CD4-positive, alpha-beta T cell treated with Interleukin-21 for 1 hour (primary cell): Measurements from ENCODE around the gene LRBA.
"Not testable (repeated sequence)": the region's sequence is repeated elsewhere in the genome, so short reads cannot be mapped to it uniquely, and the experiment has no call there.

Experiments used
- DNase-seq: peaks from one replicate; pipeline ENCODE4 v3.0.0-alpha.2; 2020

Gene LRBA

DNA sequence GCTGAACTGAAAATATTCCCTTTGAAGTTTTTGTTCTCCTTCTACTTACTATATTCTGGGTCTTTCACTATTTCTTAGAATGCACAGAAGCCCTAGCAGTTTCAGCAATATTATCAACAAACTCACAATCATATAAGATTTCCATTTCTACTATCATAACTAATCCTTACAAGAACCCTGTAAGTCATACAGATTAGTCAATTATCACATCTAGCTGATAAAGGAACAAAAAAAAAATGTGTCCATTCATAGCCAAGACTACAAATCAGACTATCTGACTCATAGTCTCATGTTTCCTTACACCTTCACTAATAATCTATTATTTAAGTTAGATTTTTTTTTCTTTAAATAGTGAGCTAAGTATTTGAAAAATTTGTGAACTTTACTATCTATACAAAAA is 72.5 kb downstream of the LRBA start:
- DNase-seq = no peak

DNA sequence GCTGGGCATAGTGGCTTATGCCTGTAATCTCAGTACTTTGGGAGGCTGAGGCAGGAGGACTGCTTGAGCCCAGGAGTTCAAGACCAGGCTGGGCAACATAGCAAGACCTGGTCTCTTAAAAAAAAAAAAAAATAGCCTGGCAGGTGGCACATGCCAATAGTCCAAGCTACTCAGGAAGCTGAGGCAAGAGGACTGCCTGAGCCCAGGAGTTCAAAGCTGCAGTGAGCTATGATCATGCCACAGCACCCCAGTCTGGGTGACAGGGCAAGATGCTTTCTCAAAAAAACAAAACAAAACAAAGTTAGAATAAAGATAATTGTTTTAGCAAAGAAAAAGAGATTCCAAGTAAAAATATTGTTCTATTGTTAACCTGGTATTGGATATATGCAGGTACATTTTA is 75.0 kb downstream of the LRBA start:
- no peak for DNase-seq

- no peak for DNase-seq
Observed at GRCh38 chr4:150939530-150939929, 75.6 kb downstream of the LRBA start.

DNA sequence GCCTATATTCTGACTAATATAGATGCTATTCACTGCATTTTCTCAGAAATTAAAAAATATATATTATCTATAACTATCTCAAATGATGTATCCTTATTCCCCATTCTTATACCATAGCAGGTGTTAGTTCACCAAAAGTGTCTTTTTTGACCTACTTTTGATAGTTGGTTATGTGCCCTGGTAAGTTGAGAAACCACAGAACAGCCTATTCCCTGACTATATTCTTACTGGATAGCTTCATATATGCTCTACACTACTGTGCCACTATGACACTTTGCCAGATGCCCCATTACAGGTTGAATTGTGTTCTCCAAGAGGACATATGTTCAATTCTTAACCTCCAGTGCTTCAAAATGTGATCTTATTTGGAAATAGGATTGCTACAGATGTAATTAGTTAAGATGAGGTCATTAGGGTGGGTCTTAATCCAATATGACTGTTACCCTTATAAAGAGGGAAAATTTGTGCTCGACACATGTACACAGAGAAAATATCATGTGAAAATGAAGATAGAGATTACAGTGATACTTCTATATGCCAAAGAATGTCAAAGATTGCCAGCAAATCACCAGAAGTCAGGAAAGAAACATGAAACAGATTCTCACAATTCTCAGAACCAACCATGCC is 76.1 kb downstream of the LRBA start:
- no peak for DNase-seq

DNA sequence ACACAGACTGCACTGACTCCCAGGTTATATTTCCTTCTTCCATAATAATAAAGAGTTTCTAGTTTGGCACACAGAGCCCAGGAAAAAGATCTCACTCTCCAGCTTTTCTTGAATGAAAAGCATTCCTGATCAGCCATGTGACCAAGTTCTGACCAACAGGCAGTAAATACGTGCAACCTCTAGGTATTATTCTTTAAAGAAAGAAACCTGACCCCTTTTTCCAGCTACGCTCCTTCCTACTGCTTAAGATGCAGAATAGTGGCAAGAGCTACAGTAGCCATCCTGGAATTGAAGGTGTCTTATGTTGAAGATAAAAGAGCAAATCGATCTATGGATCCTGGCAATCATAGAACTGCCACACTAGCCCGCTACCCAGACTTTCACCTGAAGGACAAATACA is 76.7 kb downstream of the LRBA start:
- DNase-seq = no peak

DNA sequence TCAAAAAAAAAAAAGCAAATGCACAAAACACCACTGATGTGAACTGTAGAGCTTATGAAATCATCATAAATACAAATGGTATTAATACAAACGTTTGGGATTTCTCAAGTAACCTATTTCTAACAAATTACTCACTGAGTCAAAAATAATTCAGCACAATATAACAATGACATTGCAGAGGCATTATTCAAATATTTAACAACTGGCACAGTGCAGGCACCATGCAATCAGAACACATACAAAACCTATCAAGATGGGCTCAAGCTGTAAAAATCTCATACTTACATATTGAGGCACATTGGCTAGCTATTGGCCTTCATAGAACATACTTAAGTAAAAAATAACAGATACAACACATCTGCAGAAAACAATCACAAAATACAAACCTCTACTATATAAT is 81.1 kb downstream of the LRBA start:
- no peak for DNase-seq

- DNase-seq = no peak
Observed at GRCh38 chr4:150931796-150932195, 83.3 kb downstream of the LRBA start.

- DNase-seq = no peak
Observed at GRCh38 chr4:150931005-150931404, 84.1 kb downstream of the LRBA start.

GRCh38 chr4:150923945-150924344 is 91.1 kb downstream of the LRBA start:
- DNase-seq = no peak

- not testable (repeated sequence) for DNase-seq
Observed at GRCh38 chr4:150921486-150921885, 93.6 kb downstream of the LRBA start.

DNA sequence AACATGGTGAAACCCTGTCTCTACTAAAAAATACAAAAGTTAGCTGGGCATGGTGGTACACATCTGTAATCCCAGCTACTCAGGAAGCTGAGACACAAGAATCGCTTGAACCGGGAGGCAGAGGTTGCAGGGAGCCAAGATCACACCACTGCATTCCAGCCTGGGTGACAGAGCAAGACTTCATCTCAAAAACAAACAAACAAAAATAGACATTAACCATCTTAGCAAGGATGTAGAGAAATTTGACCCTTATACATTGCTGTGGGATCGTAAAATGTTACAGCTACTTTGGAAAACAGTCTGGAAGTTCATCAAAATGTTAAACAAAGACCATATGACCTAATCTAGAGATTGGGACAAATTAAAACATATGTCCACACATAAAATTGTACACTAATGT is 96.5 kb downstream of the LRBA start:
- DNase-seq = not testable (repeated sequence)

DNA sequence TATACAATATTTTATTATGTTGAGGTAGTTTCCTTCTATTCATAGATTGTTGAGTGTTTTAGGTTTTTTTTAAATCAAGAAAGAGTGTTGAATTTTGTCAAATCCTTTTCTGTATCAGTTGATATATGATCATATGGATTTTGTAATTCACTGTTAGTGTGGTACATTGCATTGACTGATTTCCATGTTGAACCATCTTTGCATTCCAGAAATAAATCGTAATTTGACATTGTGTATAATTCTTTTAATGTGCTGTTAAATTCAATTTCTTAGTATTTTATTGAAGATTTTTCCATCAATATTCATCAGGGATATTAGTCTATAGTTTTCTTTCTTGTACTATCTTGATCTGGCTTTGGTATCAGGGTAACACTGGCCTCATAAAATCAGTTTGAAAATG is 103.8 kb downstream of the LRBA start:
- DNase-seq = no peak

DNA sequence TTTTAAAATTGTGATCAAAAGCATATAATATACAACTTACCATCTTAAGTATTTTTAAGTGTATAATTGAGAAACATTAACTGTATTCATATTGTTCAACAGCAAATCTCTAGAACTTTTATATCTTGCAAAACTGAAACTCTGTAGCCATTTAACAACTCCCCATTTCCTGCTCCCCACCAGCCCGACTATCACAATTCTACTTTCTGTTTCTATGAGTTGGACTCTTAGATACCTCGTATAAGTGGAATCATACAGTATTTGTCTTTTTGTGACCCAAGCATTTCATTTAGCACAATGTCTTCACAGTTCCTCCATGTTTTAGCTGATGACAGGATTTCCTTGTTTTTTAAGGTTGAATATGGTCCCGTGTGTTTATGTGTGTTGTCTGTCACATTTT is 106.0 kb downstream of the LRBA start:
- no peak for DNase-seq

DNA sequence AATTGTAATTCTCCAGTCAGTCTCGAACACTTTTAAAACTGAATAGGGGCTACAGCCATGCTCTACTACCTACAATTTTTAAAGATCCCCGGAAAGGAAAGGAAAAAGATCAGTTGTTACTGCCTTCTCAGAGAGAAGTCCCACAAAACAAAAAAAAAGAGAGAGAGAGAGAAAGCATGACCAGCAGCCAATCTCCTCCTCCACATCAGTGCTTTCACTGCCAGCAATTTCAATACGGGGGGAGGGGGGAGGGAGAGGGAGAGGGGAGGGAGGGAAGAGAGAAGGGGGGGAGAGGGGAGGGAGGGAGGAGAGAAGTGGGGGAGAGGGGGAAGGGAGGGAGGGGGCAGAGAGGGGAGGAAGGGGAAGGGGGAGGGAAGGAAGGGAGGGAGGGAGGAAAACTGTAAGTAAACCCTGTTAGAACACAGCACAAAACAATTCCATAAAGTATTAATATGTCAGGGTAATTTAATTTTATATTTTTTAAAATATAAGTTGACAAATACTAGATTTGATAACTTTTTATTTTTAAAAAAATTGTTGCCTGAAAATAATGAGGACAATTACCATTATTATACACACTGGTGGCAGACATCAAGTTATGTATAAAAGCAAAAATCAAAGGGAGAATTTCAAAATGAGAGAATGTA is 108.0 kb downstream of the LRBA start:
- DNase-seq = no peak

DNA sequence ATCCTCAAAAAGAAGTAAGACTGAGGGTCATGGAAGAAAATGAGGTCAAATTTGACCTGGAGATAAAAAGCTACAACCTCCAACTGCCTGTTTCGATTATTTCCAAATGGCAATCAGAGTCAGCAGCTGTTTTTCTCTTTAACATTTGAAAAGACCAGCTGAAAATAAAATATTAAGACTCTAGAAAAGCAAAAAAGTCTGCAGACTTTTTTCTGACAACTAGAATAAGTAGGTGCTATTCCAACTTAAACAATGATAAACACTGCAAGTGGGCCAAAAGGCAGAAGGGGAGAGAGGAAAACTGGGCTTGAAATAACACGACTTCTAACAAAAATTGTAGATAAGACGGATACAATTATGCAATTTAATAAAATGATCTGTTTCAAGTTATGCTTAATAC is 110.4 kb downstream of the LRBA start:
- no peak for DNase-seq

DNA sequence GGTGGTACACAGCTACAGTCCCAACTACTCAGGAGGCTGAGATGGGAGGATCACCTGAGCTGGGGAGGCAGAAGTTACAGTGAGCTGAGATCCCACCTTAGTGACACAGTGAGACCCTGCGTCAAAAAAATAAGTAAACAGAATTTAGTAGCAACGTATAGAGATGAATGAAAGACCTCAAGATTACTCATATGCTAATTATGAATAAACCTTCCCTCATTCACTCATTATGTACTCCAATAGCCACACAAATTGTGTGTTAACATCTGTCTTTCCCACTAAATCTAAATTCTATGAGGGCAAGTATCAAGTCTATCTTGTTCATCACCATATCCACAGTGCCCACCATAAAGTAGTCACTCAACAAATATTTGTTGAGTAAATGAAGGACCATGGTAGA is 111.5 kb downstream of the LRBA start:
- no peak for DNase-seq

- DNase-seq = no peak
Observed at GRCh38 chr4:150896497-150896896, 118.6 kb downstream of the LRBA start.

DNA sequence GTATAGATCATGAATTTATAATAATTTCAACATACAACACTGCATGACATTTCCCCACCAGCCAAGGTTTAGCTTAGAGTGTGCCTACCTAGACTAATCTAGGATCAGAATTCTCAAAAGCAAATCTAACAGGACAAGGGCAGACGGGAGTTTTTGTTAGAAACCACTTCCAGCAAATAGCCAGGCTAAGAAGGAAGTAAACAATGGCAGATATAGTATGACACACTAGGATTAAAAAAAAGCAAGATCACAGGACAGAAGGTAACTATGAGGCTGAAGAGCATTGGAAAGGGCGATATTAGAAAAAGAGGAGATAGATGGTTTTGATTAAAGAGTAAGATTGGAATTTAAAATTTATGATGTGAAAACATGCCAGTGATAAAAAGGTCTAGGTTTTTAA is 124.8 kb downstream of the LRBA start:
- no peak for DNase-seq

DNA sequence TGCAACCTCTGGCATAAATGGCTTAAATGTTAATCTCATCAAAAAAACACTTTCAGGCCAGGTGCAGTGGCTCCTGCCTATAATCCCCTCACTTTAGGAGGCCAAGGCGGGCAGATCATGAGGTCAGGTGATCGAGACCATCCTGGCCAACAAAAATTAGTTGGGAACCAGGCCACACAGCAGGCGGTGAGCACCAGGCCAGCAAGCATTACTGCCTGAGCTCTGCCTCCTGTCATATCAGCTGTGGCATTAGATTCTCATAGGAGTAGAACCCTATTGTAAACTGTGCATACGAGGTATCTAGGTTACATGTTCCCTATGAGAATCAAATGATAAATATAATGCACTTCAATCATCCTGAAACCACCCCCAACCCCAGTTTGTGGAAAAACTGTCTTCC is 125.8 kb downstream of the LRBA start:
- no peak for DNase-seq

DNA sequence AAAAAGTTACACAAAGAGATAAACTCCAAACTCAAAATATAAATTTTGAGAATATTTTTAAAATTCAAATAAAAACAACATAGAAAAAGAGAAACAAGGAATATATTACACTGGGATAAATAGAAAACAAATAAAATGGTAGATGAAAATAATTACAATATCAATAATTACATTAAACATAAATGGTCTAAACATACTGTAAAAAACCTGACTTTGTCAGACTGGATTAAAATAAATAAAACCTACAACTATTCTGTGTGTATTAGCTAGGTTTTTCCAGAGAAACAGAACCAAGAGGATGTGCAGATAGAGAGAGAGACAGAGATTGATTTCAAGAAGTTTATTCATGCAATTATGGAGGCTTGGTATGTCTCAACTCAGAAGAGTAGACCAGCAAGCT is 126.5 kb downstream of the LRBA start:
- DNase-seq = no peak

DNA sequence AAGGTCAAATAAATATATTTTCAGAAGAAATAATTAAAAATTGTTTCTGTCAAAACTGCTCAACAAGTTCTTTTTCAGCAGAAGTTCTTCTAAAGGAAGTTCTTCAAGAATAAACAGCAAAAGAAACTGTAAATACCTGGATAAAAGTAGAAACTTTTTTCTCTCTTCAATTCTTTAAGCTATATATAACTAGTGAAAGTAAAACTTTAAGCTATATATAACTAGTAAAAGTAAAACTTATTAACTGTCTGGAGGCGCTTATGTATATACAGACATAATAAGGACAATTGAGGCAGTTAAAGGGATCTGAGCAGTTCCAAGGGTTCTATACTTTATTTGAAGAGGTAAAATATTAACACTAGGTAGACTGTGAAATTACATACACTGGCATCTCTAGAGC is 126.9 kb downstream of the LRBA start:
- no peak for DNase-seq

DNA sequence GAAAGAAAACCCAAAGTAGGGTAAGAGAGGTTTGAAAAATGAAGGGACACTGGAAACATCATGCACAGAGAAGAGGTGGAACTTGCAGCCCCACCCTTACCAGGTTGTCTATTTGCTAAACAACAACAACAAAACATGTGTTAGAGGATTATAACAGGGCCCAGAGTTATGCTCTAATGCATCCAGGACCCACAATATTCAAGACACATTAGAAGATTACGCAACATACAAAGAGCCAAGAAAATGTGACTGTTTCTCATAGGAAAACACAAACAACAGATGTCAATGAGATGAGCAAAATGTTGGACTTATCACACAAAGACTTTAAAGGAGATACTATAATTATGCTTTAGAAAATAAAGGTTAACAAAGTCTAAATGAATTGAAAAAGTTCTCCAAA is 128.5 kb downstream of the LRBA start:
- DNase-seq = no peak

DNA sequence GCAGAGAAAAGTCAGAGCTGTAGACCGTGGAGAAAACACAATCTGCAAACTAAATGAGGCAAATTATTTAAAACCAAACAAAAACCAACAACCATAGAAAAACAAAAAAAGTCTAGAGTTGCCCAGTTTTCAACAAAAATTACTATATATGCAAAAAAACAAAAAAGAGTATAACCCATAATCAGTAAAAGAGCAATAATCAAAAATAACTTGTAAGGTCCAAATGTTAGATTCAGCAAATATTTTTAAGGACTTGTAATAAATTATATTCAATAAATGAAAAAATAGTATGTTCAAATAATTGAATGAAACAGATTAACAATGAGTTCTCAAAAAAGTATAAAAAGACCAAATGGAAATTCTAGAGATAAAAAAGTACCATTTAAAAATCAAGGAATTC is 130.5 kb downstream of the LRBA start:
- no peak for DNase-seq

DNA sequence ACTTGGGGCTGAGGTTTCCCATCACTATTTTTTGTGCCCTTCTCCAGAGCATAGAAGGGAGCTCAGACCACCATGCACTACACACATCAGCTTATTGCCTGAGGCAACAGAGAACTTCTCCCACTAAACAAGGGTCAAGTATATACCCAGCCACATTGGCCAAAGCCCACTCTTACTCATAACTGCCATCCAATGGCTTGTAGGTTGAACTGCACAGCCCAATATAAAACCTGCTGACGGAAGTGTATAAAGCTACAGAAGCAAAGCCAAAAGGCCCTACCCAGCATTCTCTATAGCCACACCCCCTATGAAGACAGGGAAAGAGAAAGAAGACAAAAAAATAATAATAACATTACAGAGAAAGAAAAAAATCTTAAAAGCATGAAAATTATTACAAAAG is 139.7 kb downstream of the LRBA start:
- DNase-seq = no peak
